NCI-H1105 treated with DMSO at 0.1 percent for 48 hours (cell line): ENCODE data around the gene SIGLEC14.
"Not testable (repeated sequence)": the region's sequence is repeated elsewhere in the genome, so short reads cannot be mapped to it uniquely, and the experiment has no call there.

Experiments used
- DNase-seq: peaks from one replicate; lab custom pipeline; 2025; lab: John Stamatoyannopoulos, UW

Gene SIGLEC14, protein sequence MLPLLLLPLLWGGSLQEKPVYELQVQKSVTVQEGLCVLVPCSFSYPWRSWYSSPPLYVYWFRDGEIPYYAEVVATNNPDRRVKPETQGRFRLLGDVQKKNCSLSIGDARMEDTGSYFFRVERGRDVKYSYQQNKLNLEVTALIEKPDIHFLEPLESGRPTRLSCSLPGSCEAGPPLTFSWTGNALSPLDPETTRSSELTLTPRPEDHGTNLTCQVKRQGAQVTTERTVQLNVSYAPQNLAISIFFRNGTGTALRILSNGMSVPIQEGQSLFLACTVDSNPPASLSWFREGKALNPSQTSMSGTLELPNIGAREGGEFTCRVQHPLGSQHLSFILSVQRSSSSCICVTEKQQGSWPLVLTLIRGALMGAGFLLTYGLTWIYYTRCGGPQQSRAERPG

DNA sequence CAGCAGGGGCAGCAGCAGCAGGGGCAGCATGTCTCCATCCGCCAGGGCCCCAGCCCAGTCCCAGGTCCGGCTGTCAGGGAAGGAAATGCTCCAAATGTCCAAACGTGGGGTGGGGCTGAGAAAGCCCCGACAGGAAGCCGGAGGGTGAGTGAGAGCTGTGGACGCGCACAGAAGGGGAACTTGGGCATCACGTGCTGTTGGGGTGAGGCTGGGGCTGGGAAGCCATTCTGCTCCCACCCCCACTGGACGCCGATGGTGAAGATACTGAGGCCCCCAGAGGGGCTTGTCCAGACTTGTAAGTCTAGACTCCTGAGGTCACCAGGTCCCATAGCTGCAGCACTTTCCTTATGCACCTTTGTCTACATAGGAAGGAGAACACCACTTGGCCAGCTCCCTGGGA, at the start of gene SIGLEC14:
Gene SIGLEC14 (minus strand): TSS at position 96 of the 400 bp plus-strand sequence. CDS start 66 bp downstream, at position 30.
- DNase-seq: not testable (repeated sequence)

DNA sequence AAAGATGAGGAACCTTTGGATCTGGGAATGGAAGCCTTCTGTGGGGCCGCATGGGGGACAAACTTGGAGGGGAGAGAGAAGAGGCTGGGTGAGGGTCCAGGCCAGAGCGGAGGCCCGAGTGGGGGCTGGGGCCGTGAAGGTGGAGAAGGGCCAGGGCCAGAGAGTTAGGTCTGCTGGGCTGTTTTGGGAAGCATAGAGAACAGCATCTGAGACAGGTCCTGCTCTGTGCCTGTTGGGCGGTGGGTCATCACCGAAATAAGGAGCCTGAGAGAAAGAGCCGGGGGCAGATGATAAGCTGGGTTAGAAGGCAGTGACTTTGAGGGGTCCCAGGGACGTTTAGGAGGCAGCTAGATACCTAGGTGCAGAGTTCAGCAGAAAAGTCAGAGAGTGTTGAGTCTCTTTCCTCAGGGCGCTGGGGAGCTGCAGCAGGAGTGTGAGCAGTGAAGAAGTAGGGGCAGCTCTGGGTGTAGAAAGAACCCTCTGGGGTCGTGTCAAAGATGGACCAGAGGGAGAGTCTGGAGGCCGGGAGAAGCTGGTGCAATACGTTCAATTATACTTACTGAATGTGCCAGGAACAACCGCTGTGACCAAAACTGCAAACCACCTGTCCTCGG, 49.2 kb upstream of the SIGLEC14 start:
- no peak for DNase-seq

DNA sequence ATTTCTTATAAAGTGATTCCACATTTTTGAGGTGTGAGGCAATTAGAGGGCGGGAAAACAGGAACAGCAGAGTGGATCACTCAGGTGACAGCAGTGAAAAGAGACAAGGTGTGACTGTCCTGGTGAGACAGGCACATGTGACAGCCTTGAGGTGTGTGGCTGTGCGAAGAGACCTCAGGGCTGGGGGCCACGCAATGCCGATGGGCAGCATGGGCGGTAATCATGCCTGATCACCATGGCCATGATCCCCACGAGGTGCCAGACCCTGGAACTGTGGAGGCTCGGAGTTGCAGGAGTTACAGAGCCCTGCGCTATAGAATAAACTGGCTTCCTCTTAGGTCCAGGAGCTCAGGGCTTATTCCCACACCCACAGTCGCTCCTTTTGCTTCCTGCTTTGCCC, 48.5 kb upstream of the SIGLEC14 start:
- no peak for DNase-seq

DNA sequence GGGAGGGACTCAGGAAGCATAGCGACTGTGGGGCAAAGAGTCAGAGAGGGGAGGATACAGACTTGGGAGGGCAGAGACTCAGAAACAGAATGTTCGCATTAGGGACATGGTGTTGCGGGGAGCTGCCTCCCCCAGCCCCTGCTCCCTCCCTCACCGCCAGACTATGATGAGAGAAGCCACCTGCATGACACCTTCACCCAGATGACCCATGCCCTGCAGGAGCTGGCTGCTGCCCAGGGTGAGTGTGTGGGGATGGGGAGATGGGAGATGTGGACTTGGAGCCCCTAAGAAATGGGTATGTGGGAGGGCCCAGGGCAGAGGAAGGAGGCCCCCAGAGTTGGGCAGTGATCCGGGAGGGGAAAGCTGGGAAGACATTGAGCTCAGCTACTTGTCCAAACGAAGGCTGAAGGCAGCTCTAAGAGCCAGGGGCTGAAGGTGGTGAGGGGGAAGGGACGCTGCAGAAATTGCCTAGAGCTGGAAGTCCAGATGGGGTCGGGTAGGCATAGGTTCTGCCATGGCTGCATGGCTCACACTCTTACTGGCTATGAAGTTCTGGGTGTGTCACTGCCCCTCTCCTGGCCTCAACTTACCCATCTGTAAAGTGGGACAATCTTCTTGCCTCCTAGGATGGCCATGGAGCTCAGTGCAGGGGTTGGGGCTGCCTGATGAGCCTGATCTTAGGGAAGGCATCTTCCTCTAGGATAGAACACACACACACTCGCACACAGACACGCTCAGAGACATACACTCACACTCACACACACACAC, 47.9 kb upstream of the SIGLEC14 start:
- DNase-seq: no peak

DNA sequence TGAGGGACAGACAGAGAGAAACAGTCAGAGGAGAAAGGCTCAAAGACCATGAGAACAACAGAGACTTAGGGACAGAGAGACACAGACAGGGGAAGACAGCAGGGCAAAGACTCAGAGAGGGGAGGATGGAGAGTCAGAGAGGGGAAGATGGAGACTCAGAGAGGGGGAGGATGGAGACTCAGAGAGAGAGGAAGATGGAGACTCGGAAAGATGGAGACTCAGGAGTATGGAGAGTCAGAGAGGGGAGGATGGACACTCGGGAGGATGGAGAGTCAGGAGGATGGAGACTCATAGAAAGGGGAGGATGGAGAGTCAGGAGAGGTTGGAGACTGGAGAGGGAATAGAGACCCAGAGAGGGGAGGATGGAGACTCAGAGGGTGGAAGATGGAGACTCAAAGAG, 47.2 kb upstream of the SIGLEC14 start:
- DNase-seq: no peak

DNA sequence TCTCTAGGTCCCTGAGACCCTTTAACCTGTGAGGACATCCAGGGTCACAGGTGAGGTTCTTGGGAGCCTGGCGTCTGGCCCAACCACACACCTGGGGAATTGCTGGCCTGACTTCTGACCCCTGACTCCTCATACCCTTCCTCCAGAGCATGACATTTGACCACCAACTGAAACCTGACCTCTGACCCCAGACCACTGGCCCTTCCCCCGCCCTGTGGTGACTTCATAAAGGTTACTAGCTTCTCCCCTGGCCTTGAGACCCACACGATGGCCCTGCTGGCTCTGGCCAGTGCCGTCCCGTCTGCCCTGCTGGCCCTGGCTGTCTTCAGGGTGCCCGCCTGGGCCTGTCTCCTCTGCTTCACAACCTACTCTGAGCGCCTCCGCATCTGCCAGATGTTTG, 46.6 kb upstream of the SIGLEC14 start, which contains the start of gene SPACA6:
Gene SPACA6 (plus strand): TSS at position 71 of the 400 bp plus-strand sequence. CDS start 197 bp downstream, at position 268.
- DNase-seq: no peak

DNA sequence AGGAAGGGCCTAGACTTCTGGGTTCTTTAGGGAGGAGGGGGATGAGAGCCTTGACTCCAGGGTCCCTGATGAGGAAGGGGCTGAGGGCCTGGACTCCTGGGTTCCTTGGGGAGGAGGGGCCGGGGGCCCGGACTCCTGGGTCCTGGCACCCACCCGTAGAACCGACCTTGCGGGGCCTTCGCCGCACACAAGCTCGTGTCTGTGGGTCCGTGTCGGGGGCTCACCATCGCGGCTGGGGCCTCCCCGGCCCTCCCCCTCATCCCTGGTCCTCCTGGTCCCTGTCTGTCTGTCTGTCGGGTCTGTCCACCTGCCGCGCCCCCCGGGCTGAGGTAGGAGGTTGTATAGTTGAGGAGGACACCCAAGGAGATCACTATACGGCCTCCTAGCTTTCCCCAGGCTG, 45.8 kb upstream of the SIGLEC14 start:
- DNase-seq: no peak

DNA sequence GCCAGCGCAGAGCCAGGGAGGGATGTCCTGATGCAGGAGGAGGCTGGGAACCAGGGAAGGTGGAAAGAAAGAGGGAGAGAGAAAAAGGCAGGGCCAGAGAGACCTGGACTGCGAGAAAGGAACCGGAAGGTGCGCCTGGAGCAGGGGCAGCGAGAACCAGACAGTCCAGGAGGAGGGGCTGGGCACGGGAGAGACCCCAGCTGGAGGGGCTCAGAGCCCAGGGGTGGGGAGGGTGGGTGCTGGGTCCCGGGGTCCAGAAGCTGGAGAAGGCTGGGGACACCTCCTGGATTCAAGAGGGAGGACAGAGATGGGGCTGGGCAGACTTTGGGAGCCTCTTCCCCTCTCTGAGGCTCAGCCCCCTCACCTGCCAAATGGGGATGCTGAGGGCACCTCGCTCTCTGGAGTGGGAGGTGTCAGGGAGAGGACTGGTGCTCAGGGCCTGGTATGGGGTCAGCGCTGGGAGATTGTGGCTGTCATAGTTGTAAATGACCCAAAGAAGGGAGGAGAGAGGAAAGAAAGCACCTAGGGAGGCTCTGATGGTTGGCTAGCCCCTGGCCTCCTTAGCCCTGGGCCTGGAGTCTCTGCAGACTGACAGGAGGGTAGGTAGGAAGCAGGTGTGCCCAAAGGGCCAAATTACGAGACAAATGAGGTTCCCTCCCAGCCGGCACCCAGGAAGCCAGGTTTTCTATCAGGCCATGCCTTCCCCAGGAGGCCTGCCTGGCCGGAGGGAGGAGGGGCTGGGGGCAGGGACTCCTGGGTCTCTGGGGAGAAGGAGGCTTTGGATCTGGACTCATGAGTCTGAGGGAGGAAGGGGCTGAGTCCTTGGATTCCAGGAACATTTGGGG, 45.2 kb upstream of the SIGLEC14 start:
- no peak for DNase-seq

DNA sequence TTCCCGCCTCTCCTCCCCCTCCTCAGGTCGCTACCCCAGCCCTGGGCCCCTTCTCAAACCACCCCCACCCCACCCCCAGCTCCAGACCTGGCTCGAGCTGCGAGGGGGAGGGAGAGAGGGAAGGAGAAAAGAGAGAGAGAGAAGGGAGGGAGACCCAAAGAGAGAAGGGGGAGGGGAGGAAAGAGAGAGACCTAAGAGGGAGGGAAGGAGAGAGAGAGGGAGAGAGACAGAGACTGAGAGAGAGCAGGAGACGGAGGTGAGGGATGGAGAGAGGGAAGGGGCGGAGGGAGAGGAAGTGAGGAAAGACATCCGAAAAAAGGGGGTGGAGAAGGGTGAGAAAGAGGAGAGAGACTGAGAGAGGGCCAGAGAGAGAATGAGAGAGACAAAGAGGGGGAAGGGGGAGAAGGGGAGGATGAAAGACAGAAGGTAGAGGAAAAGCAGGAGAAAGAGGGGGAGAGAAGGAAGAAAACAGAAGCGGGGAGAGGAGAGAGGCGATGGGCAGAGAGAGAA, 44.5 kb upstream of the SIGLEC14 start:
- DNase-seq: no peak

DNA sequence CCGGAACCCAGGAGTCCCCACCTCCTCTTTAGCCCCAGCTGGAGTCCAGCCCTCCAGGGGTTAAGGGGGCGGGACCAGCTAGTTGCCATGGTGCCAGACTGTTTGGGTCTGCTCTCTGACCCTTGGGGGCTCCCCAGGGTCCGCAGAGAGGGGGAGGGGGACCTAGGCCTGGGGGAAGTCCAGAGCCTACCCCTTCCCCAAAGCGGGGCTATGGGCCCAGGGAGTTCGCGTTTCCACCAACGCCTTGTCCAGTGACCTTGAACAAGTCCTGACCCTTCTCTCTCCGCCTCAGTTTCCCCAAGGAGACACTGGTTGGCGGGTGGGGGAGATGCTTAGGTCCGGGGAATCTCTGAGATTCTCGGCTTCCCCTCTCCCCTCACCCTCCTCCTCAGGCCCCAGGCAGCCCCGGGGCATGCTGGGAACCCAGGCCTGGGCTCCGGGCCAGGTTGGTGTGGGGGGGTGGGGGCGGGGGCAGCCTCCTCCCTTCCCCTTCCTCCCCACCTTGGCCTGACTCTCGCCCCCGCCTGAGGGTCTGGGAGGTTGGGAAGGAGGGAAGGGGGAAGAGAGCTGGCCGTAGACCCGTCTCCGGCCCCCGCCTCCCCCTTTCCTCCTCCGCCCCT, 43.9 kb upstream of the SIGLEC14 start:
- peak; percentile 37 for DNase-seq

DNA sequence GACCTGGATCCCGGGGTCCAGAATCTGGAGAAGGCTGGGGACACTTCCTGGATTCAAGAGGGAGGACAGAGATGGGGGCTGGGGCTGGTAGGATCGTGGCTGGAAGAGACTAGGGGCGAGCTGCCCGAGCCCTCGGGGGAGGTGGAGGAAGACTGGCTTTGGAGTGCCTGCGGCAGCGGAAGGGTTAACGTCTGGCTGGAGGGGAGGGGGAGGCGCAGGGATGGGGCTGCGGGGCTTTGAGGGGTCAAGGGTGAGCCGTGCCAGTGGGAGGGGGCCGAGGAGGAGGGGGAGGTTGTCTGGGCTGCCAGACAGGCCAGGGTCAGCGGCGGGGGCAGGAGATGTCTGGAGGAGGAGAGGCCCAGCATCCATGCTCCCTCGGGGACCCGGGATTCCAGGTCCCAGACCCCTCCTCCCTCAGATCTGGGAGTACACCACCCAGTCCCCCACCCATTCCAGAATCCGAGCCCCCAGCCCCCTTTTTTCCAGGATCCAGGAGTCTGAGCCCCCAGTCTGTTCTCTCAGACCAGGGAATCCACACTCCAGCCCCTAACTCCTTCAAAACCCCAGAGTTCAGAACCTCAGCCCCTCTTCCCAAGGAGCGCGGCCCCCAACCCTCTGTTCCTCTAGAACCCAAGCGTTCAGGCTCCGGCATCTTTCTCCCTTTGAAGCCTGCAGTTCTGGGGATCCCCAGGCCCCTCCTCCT, 43.3 kb upstream of the SIGLEC14 start:
- DNase-seq: peak; percentile 17

DNA sequence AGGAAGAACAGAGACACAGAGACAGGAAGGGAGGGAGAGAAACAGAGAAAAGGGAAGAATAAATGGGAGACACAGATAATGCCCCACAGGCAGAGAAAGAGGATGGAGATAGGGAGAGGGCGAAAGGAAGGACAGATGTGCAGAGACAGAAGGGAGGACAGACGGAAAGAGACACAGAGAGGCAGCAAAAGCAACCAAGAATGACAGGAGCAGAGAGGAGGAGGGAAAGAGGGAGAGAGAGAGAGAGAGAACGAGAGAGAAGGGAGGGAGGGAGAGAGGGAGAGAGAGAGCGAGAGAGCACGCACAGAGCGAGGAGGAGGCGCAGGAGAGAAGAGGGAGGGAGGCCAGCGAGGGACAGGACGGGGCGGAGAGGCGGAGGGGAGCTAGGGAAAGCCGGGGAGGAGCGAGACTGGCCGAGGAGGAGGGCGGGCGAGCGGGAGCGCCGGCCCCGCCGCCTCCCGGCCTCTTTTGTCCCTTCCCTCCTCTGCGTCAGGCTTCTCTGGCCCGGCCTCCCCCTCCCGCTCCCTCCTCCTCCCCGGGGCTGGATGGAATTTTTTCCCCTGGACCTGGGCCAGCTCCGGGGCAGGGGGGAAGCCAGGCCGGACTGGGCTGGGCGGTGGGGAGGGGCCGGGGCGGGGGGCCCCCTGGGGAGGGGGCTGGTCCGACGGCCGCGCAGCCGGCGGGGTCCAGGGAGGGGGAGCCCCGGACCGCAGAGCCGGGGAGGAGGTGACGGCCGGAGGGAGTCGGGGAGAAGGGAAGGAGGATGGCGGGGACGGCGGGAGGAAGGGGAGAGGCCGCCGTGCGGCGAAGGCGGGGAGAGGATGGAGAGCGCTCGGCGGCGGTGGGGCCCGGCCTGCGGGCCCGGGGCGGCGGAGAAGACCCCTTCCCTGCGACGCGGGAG, 42.3 kb upstream of the SIGLEC14 start:
- DNase-seq: peak; percentile 84

DNA sequence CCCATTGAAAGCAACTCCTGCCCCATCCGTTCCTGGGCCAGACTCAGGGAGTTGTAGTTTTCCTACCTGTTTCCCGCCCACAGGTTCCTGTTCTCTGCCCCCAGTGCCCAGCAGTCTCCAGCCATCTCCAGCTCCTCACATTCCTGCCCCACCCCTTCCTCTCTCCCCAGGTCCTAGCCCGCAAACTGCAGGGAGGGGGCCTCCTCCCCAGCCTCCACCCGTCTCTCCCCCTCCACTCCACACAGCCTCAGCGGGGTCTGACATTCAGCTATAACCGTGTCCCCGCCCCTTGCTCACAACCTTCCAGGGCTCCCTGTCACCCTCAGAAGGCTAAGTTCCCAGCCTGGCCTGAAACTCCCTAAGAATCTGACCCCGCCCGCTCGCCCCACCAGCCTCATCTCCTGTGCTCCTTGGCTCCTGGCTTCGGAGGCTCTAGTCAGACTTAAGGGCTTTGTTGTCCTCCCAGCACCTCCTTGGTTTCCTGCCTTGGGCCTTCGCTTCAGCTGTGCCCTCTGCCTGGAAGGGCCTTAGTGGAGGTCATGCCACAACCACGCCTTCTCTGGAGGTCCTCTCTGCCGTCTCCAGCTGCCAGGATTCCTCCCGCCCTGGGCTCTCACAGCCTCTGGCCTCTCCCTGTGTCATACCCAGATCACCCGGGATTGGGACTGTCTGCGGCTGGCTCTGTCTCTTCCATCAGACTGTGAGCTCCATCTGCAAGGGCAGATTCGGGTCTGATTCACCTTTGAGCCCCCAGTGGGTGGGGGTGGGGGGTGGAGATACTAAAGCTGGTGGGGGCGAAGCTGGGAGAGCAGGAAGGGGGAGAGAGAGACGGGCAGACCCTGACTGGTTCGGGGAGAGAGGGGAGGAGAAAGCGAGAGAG, 41.4 kb upstream of the SIGLEC14 start:
- DNase-seq: no peak

DNA sequence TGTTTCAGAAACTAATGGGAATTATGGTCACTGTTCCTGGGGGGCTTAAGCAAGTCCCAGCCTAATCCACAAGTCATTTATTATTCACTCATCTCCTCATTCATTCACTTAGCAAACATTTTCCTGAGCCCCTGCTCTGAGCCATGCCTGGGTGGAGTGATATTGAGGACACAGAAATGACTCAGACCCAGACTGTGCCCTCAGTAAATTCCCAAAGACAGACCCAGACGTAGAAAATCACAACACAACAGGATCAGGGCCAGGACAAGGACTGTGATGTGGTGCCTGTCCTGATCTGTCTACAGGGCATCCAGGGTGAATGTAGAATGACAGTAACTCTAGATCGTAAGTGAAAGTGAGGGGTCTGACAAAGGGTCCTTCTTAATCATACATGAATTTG, 39.5 kb upstream of the SIGLEC14 start:
- DNase-seq: no peak

DNA sequence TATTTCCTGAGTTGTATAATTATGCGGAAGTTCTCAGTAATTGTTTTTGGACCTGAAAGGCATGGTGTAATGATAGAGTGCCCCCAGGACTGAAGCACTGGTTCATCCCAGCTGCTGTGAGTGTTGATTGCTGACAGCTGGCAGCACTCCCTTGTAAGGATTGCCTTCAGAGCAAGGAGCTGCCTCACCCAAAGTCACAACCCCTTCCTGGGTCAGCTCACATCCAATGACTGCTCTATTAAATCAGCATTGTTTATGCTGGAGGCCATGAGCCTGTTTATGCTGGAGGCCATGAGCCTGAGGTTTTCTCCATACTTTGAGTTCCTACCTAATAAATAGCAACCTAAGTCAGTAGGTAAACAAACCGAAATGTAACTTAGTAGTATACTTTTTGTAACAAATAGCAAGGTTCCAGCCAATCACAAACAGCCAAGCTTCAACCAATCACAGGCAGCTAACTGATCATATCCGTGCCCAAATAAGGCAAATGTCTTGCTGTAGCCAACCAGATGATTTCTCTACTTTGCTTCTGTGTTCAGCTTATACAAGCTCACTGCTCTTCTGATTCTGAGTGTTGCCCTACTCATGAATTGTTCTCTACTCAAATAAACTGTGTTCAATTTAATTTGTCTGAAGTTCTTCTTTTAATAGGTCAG, 34.8 kb upstream of the SIGLEC14 start:
- DNase-seq: no peak

DNA sequence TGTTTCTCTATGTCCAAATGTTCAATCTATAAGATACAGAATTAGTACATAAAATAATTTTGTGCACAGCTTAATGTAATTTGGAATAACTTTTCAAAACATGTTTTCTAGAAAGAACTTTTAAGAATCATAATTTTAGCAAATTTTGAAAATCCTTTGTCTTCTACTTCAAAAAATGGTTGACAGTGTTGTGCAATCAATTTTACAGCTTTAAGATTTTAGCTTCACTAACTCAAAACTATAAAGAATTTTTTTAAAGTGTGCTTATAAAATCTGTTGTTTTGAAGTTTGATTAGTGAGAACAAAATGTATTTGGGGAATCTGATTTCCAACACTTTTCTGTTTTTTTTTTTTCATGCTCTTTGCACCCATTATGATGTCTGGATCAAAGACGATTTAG, 33.8 kb upstream of the SIGLEC14 start:
- no peak for DNase-seq

DNA sequence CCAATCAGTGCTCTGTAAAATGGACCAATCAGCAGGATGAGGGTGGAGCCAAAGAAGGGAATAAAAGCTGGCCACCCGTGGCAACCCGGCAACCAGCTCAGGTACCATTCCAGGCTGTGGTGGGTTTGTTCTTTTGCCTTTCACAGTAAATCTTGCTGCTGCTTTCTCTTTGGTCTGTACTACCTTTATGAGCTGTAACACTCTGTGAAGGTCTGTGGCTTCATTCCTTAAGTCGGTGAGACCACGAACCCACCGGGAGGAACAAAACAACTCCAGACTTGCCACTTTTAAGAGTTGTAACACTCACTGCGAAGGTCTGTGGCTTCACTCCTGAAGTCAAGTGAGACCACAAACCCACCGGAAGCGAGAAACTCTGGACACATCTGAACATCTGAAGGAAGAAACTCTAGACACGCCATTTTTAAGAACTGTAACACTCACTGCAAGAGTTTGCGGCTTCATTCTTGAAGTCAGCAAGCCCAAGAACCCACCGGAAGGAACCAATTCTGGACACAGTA, 30.0 kb upstream of the SIGLEC14 start:
- no peak for DNase-seq
